GM21423 (cell line): Measurements from ENCODE around the gene GALR3.

ENCODE experiments used
- ATAC-seq: cut with Tn5 transposase; IDR thresholded peaks from one replicate; pipeline ENCODE4 v1.9.1; 2021; ENCODE audit warnings: mild to moderate bottlenecking, moderate library complexity; ENCODE audit not compliant: unreplicated experiment

GALR3 gene

GRCh38 chr22:37803195-37803638 is 20.0 kb upstream of the GALR3 start:
- ATAC-seq, result no peak

- ATAC-seq, result no peak
Measured at GRCh38 chr22:37803639-37804351, 19.4 kb upstream of the GALR3 start.

- ATAC-seq, result no peak
Measured at GRCh38 chr22:37804352-37804880, 18.8 kb upstream of the GALR3 start.

GRCh38 chr22:37804881-37805809 is 18.0 kb upstream of the GALR3 start:
- ATAC-seq, result no peak

- no peak for ATAC-seq
Measured at GRCh38 chr22:37805810-37806277, 17.3 kb upstream of the GALR3 start.

GRCh38 chr22:37806409-37807333 is 16.5 kb upstream of the GALR3 start:
- ATAC-seq, result no peak

GRCh38 chr22:37807410-37808293 is 15.5 kb upstream of the GALR3 start, which contains the start of gene GCAT:
Gene GCAT, plus strand, starts transcription at chr22:37807934. Its CDS starts 34 bp downstream, at chr22:37807968.
- peak; percentile 82 for ATAC-seq

- ATAC-seq, result no peak
Measured at GRCh38 chr22:37808294-37808657, 14.9 kb upstream of the GALR3 start.

GRCh38 chr22:37809672-37810333 is 13.4 kb upstream of the GALR3 start:
- ATAC-seq, result no peak

GRCh38 chr22:37811867-37812266 is 11.3 kb upstream of the GALR3 start:
- no peak for ATAC-seq

GRCh38 chr22:37812869-37813678 is 10.1 kb upstream of the GALR3 start:
- ATAC-seq, result no peak

- no peak for ATAC-seq
Measured at GRCh38 chr22:37815593-37815992, 7.6 kb upstream of the GALR3 start.

GRCh38 chr22:37816543-37817180 is 6.5 kb upstream of the GALR3 start:
- ATAC-seq, result no peak

- no peak for ATAC-seq
Measured at GRCh38 chr22:37817705-37818408, 5.3 kb upstream of the GALR3 start.

GRCh38 chr22:37818409-37819104 is 4.6 kb upstream of the GALR3 start:
- no peak for ATAC-seq

GRCh38 chr22:37819105-37819433 is 4.1 kb upstream of the GALR3 start:
- no peak for ATAC-seq

GRCh38 chr22:37820350-37820749 is 2.8 kb upstream of the GALR3 start:
- no peak for ATAC-seq
